ENCODE data around the gene FAM20B.
A peak's percentile ranks its signal among the peaks of the same experiment; 100 is the strongest.
"Not testable (repeated sequence)": the region's sequence is repeated elsewhere in the genome, so short reads cannot be mapped to it uniquely, and the experiment has no call there.

FAM20B gene

GRCh38 chr1:179025125-179025974 is at the start of gene FAM20B:
Gene FAM20B, plus strand, starts transcription at chr1:179025894. Its CDS starts 17,954 bp downstream, at chr1:179043848.
- Histone ChIP-seq H3K9me3 (no peaks in the 10 kb centered on the region), H3K36me3 (replicated peaks) (no peaks in the 10 kb centered on the region), H3K4me1 (peaks cover 34% of the 10 kb centered on the region), H3K27me3 (ENCODE audit: low read depth) (no peaks in the 10 kb centered on the region), H3K4me3 (peak within 1 kb of the TSS; percentile 70)
- in situ Hi-C loops (cut with MboI; ENCODE audit: low sequenced_read_pairs), result no loop called here
- DNase-seq (ENCODE audit: low spot score in 2 of 2), result peak; percentile 90 to 97

- in situ Hi-C loops (cut with MboI; ENCODE audit: low sequenced_read_pairs), result no loop called here
- H3K9me3 ChIP-seq, result no peaks in the 10 kb centered on the region; the same call in 1 of the 2 replicates
- no peaks in the 10 kb centered on the region for H3K27me3 ChIP-seq (ENCODE audit: low read depth)
- no peak for DNase-seq (ENCODE audit: low spot score in 2 of 2)
- H3K4me1 ChIP-seq, result no peaks in the 10 kb centered on the region
- no peak overlapping the region for H3K4me3 ChIP-seq
- no peaks in the 10 kb centered on the region for H3K36me3 ChIP-seq (replicated peaks)
These were observed 49.2 kb upstream of the FAM20B start for GRCh38 chr1:178976541-178976940.

- DNase-seq (ENCODE audit: low spot score in 2 of 2), result no peak
- H3K36me3 ChIP-seq (replicated peaks), result no peaks in the 10 kb centered on the region
- H3K9me3 ChIP-seq, result no peaks in the 10 kb centered on the region
- in situ Hi-C loops (cut with MboI; ENCODE audit: low sequenced_read_pairs), result no loop called here
- H3K4me1 ChIP-seq, result no peaks in the 10 kb centered on the region
- H3K4me3 ChIP-seq, result no peak overlapping the region
- H3K27me3 ChIP-seq (ENCODE audit: low read depth), result no peaks in the 10 kb centered on the region
These were observed 39.5 kb upstream of the FAM20B start for GRCh38 chr1:178986204-178986603.

- in situ Hi-C loops (cut with MboI; ENCODE audit: low sequenced_read_pairs); H3K36me3 ChIP-seq (replicated peaks); H3K27me3 ChIP-seq (ENCODE audit: low read depth); H3K4me1 ChIP-seq; DNase-seq (ENCODE audit: low spot score in 2 of 2); H3K9me3 ChIP-seq; H3K4me3 ChIP-seq: not testable (repeated sequence)
These were observed 37.5 kb upstream of the FAM20B start for GRCh38 chr1:178988198-178988597.

- Histone ChIP-seq H3K9me3 (no peaks in the 10 kb centered on the region; the same call in none of the 2 replicates), H3K27me3 (ENCODE audit: low read depth) (no peaks in the 10 kb centered on the region), H3K4me3 (no peak overlapping the region), H3K36me3 (replicated peaks) (no peaks in the 10 kb centered on the region), H3K4me1 (no peaks in the 10 kb centered on the region)
- DNase-seq (ENCODE audit: low spot score in 2 of 2), result no peak
- in situ Hi-C loops (cut with MboI; ENCODE audit: low sequenced_read_pairs), result no loop called here
These were observed 32.1 kb upstream of the FAM20B start for GRCh38 chr1:178993559-178993958.

- H3K4me1 ChIP-seq, result peaks cover 3% of the 10 kb centered on the region
- H3K36me3 ChIP-seq (replicated peaks), result no peaks in the 10 kb centered on the region
- in situ Hi-C loops (cut with MboI; ENCODE audit: low sequenced_read_pairs), result no loop called here
- no peaks in the 10 kb centered on the region for H3K27me3 ChIP-seq (ENCODE audit: low read depth)
- DNase-seq (ENCODE audit: low spot score in 2 of 2), result no peak
- no peaks in the 10 kb centered on the region; the same call in none of the 2 replicates for H3K9me3 ChIP-seq
- H3K4me3 ChIP-seq, result no peak overlapping the region
These were observed 28.3 kb upstream of the FAM20B start for GRCh38 chr1:178997428-178997827.

- Histone ChIP-seq H3K4me1 (peaks cover 5% of the 10 kb centered on the region), H3K4me3 (no peak overlapping the region), H3K27me3 (ENCODE audit: low read depth) (no peaks in the 10 kb centered on the region), H3K36me3 (replicated peaks) (no peaks in the 10 kb centered on the region), H3K9me3 (no peaks in the 10 kb centered on the region; the same call in none of the 2 replicates)
- DNase-seq (ENCODE audit: low spot score in 2 of 2), result no peak
- in situ Hi-C loops (cut with MboI; ENCODE audit: low sequenced_read_pairs), result no loop called here
These were observed 27.4 kb upstream of the FAM20B start for GRCh38 chr1:178998295-178998694.

GRCh38 chr1:178999061-178999460 is 26.6 kb upstream of the FAM20B start:
- H3K36me3 ChIP-seq (replicated peaks), result no peaks in the 10 kb centered on the region
- no peak for DNase-seq (ENCODE audit: low spot score in 2 of 2)
- H3K27me3 ChIP-seq (ENCODE audit: low read depth), result no peaks in the 10 kb centered on the region
- in situ Hi-C loops (cut with MboI; ENCODE audit: low sequenced_read_pairs), result no loop called here
- no peaks in the 10 kb centered on the region; the same call in none of the 2 replicates for H3K9me3 ChIP-seq
- no peak overlapping the region for H3K4me3 ChIP-seq
- H3K4me1 ChIP-seq, result peaks cover 5% of the 10 kb centered on the region

- Histone ChIP-seq H3K27me3 (ENCODE audit: low read depth) (no peaks in the 10 kb centered on the region), H3K36me3 (replicated peaks) (no peaks in the 10 kb centered on the region), H3K4me3 (no peak overlapping the region), H3K9me3 (no peaks in the 10 kb centered on the region; the same call in 1 of the 2 replicates), H3K4me1 (peaks cover 5% of the 10 kb centered on the region)
- in situ Hi-C loops (cut with MboI; ENCODE audit: low sequenced_read_pairs), result loop anchor here (5.0 to 10.0 kb wide), 3 partner anchors 234 to 687 kb away; no protein-coding TSS in a partner anchor
- DNase-seq (ENCODE audit: low spot score in 2 of 2), result no peak
These were observed 24.2 kb upstream of the FAM20B start for GRCh38 chr1:179001451-179001850.

GRCh38 chr1:179002064-179002463 is 23.6 kb upstream of the FAM20B start:
- H3K4me3 ChIP-seq; H3K36me3 ChIP-seq (replicated peaks); H3K9me3 ChIP-seq; H3K27me3 ChIP-seq (ENCODE audit: low read depth); DNase-seq (ENCODE audit: low spot score in 2 of 2); H3K4me1 ChIP-seq: not testable (repeated sequence)
- in situ Hi-C loops (cut with MboI; ENCODE audit: low sequenced_read_pairs), result loop anchor here (5.0 to 10.0 kb wide), 3 partner anchors 235 to 687 kb away; no protein-coding TSS in a partner anchor

- DNase-seq (ENCODE audit: low spot score in 2 of 2), result peak; percentile 82 to 93
- no peaks in the 10 kb centered on the region for H3K9me3 ChIP-seq
- in situ Hi-C loops (cut with MboI; ENCODE audit: low sequenced_read_pairs), result loop anchor here (5.0 to 10.0 kb wide), 3 partner anchors 235 to 688 kb away; no protein-coding TSS in a partner anchor
- H3K4me3 ChIP-seq, result no peak overlapping the region
- peaks cover 5% of the 10 kb centered on the region for H3K4me1 ChIP-seq
- no peaks in the 10 kb centered on the region for H3K36me3 ChIP-seq (replicated peaks)
- H3K27me3 ChIP-seq (ENCODE audit: low read depth), result no peaks in the 10 kb centered on the region
These were observed 22.9 kb upstream of the FAM20B start for GRCh38 chr1:179002552-179003345.

GRCh38 chr1:179003512-179004066 is 22.1 kb upstream of the FAM20B start:
- in situ Hi-C loops (cut with MboI; ENCODE audit: low sequenced_read_pairs), result loop anchor here (5.0 to 10.0 kb wide), 3 partner anchors 236 to 689 kb away; no protein-coding TSS in a partner anchor
- no peaks in the 10 kb centered on the region for H3K27me3 ChIP-seq (ENCODE audit: low read depth)
- no peaks in the 10 kb centered on the region for H3K9me3 ChIP-seq
- peaks cover 5% of the 10 kb centered on the region for H3K4me1 ChIP-seq
- no peak overlapping the region for H3K4me3 ChIP-seq
- H3K36me3 ChIP-seq (replicated peaks), result no peaks in the 10 kb centered on the region
- no peak for DNase-seq (ENCODE audit: low spot score in 2 of 2)

GRCh38 chr1:179007233-179007632 is 18.5 kb upstream of the FAM20B start:
- Histone ChIP-seq H3K27me3 (ENCODE audit: low read depth) (no peaks in the 10 kb centered on the region), H3K4me3 (no peak overlapping the region), H3K9me3 (no peaks in the 10 kb centered on the region), H3K4me1 (peaks cover 4% of the 10 kb centered on the region), H3K36me3 (replicated peaks) (no peaks in the 10 kb centered on the region)
- in situ Hi-C loops (cut with MboI; ENCODE audit: low sequenced_read_pairs), result loop anchor here (10.0 kb wide), 1 partner anchor 692 kb away; no protein-coding TSS in a partner anchor
- DNase-seq (ENCODE audit: low spot score in 2 of 2), result no peak
